HG02938 (cell line): ENCODE data around the gene OR2K2.
"Not testable (repeated sequence)": the region's sequence is repeated elsewhere in the genome, so short reads cannot be mapped to it uniquely, and the experiment has no call there.

Experiments
- ATAC-seq: cut with Tn5 transposase; IDR thresholded peaks from one replicate; pipeline ENCODE4 v1.9.1; 2021; ENCODE audit warnings: mild to moderate bottlenecking, moderate library complexity; ENCODE audit not compliant: unreplicated experiment

OR2K2 gene

DNA sequence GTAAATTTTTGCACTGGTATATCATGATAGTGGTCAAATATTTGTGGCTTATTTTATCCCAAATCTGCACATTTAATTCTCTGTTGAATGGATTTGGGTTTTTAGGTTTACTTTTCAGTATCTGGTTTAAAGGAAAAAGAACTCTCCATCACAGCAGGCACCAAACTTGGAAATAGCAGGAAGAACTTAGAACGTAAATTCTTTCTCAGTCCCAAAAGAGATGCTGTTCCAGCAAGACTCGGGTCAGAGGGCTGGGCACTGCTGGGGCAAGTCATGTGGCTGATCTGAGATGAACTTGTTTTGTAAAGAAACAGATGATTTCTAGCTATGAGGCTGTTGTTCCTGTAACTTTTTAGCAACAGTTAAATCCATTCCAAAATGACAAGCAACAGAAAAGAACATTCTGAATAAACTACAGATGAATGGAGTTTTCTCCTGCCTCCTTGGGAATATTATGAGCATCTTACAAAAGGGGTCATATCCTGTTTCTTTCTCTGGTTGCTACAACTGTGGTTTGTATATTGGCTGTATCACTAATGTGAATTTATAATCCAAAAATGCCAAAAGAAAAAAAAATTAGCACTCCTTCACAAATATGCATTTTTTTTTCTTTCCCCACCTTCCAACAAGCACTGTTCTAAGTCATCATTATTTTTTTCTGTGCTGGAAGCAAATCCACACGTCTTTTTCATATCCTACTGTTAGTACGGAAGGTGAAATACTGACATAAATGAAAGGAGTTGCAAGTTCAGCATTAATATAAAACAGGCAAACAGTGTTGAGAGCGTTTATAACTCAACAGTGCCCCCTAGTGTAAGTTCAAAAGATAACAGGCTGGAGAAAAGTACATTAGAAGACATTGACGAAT lies 31.1 kb downstream of the OR2K2 start:
- no peak for ATAC-seq

DNA sequence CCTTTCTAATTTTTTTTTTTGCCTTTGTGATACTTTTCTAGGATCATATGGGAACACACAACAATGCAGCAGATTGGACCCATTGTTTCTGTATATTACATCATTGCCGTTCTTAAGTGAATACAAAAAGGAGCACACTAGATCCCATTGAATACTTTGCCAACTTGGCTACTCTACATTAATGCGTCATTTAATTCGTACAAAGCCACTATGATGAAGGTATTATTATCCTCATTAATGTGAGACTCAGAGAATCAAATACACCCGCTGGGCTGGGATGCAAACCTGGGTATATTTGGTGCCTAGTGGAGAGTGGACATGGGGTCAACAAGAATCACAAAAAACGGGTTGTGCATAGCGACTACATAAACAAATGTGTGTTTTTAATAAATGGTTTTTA lies 31.9 kb downstream of the OR2K2 start:
- no peak for ATAC-seq

DNA sequence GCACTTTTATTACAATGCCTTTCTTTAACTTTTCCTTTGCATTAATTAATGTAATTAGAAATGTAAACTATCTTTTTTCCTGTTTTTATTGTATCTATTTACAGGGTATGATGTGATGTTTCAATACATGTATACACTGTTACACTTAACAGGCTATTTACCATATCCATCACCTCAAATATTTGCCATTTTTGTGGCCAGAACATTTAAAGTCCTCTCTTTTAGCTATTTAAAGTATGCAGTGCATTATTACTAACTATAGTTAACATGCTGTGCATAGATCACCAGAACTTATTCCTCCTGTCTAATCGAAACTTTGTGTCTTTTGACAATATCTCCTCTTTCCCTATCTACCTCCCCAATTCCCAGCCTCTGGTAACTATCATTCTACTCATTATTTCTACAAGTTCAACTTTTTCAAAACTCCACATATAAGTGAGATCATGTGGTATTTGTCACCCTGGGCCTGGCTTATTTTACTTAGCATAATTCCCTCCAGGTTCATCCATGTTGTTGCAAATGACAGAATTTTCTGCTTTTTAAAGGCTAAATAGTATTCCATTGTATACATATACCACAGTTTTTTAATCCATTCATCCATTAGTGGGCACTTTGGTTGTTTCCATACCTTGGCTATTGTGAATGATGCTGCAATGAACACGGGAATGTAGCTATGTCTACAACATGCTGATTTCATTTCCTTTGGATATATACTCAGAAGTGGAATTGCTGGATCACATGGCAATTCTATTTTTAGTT lies 32.8 kb downstream of the OR2K2 start:
- ATAC-seq = no peak

DNA sequence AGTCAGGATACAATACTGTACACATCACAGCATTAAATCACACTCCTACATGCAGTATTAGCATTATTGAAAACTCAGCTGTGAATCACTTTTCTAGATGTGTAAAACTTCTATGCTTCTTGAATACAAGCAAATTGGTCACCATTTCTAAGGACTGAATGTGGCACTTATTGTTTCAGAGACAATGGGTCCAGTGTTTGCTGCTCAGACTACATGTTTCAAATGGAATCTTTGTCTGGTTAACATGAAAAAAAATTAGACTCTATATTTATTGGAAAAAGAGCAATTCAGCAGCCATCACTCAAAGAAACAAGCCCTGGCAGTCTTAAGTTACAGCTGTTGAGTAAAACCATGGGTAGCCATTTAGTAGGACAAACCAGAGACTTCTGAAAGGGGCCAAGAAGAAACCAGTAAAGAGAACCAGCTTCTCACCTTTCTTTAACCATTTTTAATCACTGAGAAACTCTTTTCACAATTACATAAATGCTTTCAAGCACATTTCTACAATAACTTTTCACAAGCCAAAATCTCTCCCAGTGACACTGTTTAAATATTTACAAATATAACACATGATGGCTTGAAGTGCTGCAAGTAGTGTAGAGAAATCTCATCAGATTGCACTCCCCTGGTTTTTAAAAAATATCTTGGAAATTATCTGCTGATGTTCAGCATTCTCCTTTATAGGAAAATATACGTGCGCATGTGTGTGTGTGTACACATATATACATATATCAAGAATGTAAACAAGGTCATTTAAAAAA lies 35.2 kb downstream of the OR2K2 start:
- ATAC-seq = no peak

DNA sequence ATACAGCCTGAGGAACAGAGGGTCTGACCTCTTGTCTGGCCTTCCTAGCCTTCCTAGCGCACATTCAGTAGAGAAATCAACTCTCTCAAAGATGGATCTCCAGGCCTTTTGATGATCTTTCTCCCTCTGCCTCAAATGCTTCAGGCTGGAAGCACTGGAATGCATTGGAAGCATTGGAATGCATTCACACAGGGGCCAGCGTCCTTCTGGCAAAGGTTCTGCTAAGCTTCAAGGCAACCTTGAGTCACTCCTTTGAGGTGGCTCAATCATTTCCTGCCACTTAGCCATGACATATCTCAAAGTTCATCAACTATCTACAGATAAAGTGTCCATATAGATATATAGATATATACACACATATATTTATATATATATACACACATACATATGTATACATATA lies 42.9 kb downstream of the OR2K2 start:
- no peak for ATAC-seq

DNA sequence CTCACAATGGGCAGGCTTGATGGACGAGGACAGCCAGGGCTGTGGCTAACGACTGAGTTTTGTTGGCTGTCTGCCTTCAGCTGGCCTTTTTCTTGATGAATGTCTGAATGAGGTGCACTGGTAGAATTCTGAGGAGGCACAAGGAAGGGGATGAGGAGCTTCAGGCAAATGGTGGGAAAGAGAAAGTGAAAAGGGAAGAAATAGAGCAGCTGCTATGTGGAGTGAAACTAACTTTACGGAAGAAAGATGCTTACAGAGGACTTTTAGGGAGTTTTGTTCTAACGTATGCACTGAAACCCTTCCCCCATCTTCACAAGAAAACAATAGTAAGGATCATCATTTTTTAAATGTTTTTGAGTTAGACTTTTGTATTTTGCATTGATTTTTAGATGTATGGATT lies 45.3 kb downstream of the OR2K2 start:
- no peak for ATAC-seq

DNA sequence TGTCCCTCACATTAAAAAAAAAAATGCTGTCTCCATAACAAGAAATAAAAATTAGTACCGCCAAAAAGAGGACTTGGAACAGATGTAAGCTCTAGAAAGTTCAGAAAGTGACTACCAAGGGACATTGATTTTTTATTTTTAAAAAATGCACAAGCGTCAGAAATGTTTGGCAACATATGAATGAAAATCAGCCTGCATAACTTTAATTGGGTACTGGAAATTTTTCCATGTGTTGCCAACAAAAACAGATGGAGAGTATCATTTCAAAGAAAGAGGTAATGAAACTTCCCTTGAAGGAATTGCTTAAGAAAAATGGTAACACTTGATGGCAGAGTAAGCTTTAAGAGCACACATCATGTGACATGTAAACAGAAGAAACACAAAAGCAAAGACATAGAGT lies 47.2 kb downstream of the OR2K2 start:
- no peak for ATAC-seq

DNA sequence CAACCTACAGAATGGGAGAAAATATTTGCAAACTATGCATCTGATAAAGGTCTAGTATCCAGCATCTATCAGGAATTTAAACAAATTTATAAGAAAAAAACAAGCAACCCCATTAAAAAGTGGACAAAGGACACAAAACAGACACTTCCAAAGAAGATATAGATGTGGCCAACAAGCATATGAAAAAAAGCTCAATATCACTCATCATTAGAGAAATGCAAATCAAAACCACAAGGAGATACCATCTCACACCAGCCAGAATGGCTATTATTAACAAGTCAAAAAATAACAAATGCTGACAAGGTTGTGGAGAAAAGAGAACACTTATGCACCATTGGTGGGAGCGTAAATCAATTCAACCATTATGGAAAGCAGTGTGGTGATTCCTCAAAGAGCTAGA lies 49.2 kb downstream of the OR2K2 start:
- ATAC-seq = not testable (repeated sequence)
